Measurements from ENCODE around the gene PRDX3. TPM values are rescaled to one million over a fixed set of nuclear protein-coding genes. Genes with fewer than 3 reads are reported as not detected.
"Not testable (repeated sequence)": the region's sequence is repeated elsewhere in the genome, so short reads cannot be mapped to it uniquely, and the experiment has no call there.

Gene PRDX3
- polyA plus RNA-seq, 1 donor (not counting 4 experiments of a cell fraction or from before 2014, with no cell fraction given) = 304 TPM

GRCh38 chr10:119189811-119190282, 11.2 kb upstream of the PRDX3 start:
- H3K9ac ChIP-seq (ENCODE audit: control insufficient read depth, extremely low read depth, insufficient read depth, low read length) = peak overlapping the region; percentile 4
- DNase-seq (ENCODE audit: low read depth, low spot score) = no peak
- no peaks in the 10 kb centered on the region for H3K9me1 ChIP-seq (ENCODE audit: control insufficient read depth, extremely low read depth, insufficient read depth, low read length)
- no peak overlapping the region for H3K4me3 ChIP-seq (ENCODE audit: control insufficient read depth in 2 of 3, extremely low read depth in 1 of 3, insufficient read depth in 2 of 3, low read depth in 1 of 3, low read length in 3 of 3)
- dilution Hi-C loops (cut with MboI; ENCODE audit: extremely low pct_ligation_motif_present, low sequenced_read_pairs) = no loop called here
- no peaks in the 10 kb centered on the region for H3K79me2 ChIP-seq (ENCODE audit: control insufficient read depth, insufficient read depth, low read length)
- H3K27me3 ChIP-seq (ENCODE audit: control insufficient read depth, extremely low read depth, insufficient read depth, low read length) = no peaks in the 10 kb centered on the region
- peak overlapping the region; percentile 10 for H3K4me2 ChIP-seq (ENCODE audit: control insufficient read depth, extremely low read depth, insufficient read depth, low read depth, low read length)
- no peaks in the 10 kb centered on the region for H3K36me3 ChIP-seq (ENCODE audit: control insufficient read depth in 2 of 2, extremely low read depth in 1 of 2, insufficient read depth in 2 of 2, low read length in 2 of 2)
- TF ChIP-seq EZH2 (IDR thresholded peaks at IDR 0.05; ENCODE audit: low read length) = no peak
- TF ChIP-seq CTCF (optimal IDR thresholded peaks at IDR 0.05 in 1 of 3, IDR thresholded peaks at IDR 0.05 in 1 of 3, conservative IDR thresholded peaks at IDR 0.05 in 1 of 3; ENCODE audit: extremely low read depth in 1 of 3, insufficient read depth in 2 of 3, low read length in 3 of 3) = no peak
- H3K9me3 ChIP-seq (ENCODE audit: control insufficient read depth, low read depth, low read length) = no peaks in the 10 kb centered on the region
- no peaks in the 10 kb centered on the region for H4K20me1 ChIP-seq (ENCODE audit: control insufficient read depth, extremely low read depth, insufficient read depth, low read length)
- no peak overlapping the region for H2AFZ ChIP-seq (ENCODE audit: control insufficient read depth, low read length)
- H3K4me1 ChIP-seq (ENCODE audit: control insufficient read depth, extremely low read depth, insufficient read depth, low read length) = peaks cover 14% of the 10 kb centered on the region
- peak; percentile 44 for FAIRE-seq
- peak overlapping the region; percentile 41 for H3K27ac ChIP-seq (ENCODE audit: control insufficient read depth, insufficient read depth, low read length)

DNA sequence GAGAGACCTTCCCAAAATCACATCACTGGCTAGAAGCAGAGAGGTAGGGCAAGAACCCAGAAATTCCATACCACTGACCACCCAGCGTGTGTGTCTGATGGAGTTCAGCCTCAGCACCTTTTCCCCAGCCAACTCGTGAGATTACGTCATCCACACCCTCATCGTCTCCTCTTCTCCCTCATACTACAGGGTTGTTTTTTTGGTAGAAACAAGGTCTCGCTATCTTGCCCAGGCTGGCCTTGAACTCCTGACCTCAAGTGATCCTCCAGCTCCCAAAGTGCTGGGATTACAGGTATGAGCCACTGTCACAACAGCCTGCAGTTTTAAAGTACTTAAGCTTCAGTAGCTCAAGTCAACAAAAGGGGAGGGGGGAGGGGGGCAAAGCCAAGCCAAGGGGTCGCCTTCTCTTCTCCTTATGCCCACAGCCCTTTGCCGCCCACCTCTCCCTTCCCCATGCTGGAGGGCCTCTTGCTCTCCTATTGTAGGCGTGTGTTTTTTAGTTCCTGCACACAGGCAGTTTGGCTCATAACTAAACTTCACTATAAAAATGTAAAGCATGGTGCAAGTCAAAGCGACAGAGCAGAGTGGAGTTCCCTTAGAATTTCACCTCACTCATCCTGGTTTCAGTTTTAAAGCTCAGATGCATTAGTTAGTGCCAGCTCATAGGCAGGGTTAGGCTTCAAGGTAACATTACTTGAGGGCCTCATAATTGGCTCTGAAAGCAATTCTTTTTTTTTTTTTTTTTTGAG, 5.2 kb upstream of the PRDX3 start:
- H3K27me3 ChIP-seq (ENCODE audit: control insufficient read depth, extremely low read depth, insufficient read depth, low read length) = no peaks in the 10 kb centered on the region
- H2AFZ ChIP-seq (ENCODE audit: control insufficient read depth, low read length) = no peak overlapping the region
- H3K79me2 ChIP-seq (ENCODE audit: control insufficient read depth, insufficient read depth, low read length) = no peaks in the 10 kb centered on the region
- H3K36me3 ChIP-seq (ENCODE audit: control insufficient read depth in 2 of 2, extremely low read depth in 1 of 2, insufficient read depth in 2 of 2, low read length in 2 of 2) = no peaks in the 10 kb centered on the region
- H3K9me3 ChIP-seq (ENCODE audit: control insufficient read depth, low read depth, low read length) = no peaks in the 10 kb centered on the region
- no peak for TF ChIP-seq CTCF (optimal IDR thresholded peaks at IDR 0.05 in 1 of 3, IDR thresholded peaks at IDR 0.05 in 1 of 3, conservative IDR thresholded peaks at IDR 0.05 in 1 of 3; ENCODE audit: extremely low read depth in 1 of 3, insufficient read depth in 2 of 3, low read length in 3 of 3)
- TF ChIP-seq EZH2 (IDR thresholded peaks at IDR 0.05; ENCODE audit: low read length) = no peak
- no peaks in the 10 kb centered on the region for H3K9me1 ChIP-seq (ENCODE audit: control insufficient read depth, extremely low read depth, insufficient read depth, low read length)
- no peaks in the 10 kb centered on the region for H4K20me1 ChIP-seq (ENCODE audit: control insufficient read depth, extremely low read depth, insufficient read depth, low read length)
- H3K4me1 ChIP-seq (ENCODE audit: control insufficient read depth, extremely low read depth, insufficient read depth, low read length) = peaks cover 3% of the 10 kb centered on the region
- no peak overlapping the region for H3K4me3 ChIP-seq (ENCODE audit: control insufficient read depth in 2 of 3, extremely low read depth in 1 of 3, insufficient read depth in 2 of 3, low read depth in 1 of 3, low read length in 3 of 3)
- dilution Hi-C loops (cut with MboI; ENCODE audit: extremely low pct_ligation_motif_present, low sequenced_read_pairs) = no loop called here
- FAIRE-seq (no peak), DNase-seq (ENCODE audit: low read depth, low spot score) (no peak)
- H3K9ac ChIP-seq (ENCODE audit: control insufficient read depth, extremely low read depth, insufficient read depth, low read length) = no peak overlapping the region
- H3K4me2 ChIP-seq (ENCODE audit: control insufficient read depth, extremely low read depth, insufficient read depth, low read depth, low read length) = no peak overlapping the region
- no peak overlapping the region for H3K27ac ChIP-seq (ENCODE audit: control insufficient read depth, insufficient read depth, low read length)

DNA sequence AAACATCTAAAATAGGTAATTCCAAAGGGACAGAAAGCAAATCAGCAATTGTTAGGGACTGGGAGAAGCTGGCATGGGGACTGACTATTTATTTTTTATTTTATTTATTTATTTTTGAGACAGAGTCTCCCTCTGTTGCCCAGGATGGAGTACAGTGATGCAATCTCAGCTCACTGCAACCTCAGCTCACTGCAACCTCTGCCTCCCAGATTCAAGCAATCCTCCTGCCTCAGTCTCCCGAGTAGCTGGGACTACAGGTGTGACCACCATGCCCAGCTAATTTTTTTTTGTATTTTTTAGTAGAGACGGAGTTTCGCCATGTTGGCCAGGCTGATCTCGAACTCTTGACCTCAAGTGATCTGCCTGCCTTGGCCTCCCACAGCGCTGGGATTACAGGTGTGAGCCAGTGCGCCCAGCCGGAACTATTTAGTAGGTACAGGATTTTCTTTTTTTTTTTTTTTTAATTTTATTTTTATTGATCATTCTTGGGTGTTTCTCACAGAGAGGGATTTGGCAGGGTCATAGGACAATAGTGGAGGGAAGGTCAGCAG, 2.3 kb upstream of the PRDX3 start:
- H3K9me3 ChIP-seq (ENCODE audit: control insufficient read depth, low read depth, low read length); H3K27ac ChIP-seq (ENCODE audit: control insufficient read depth, insufficient read depth, low read length); dilution Hi-C loops (cut with MboI; ENCODE audit: extremely low pct_ligation_motif_present, low sequenced_read_pairs); H3K9me1 ChIP-seq (ENCODE audit: control insufficient read depth, extremely low read depth, insufficient read depth, low read length); H3K4me3 ChIP-seq (ENCODE audit: control insufficient read depth in 2 of 3, extremely low read depth in 1 of 3, insufficient read depth in 2 of 3, low read depth in 1 of 3, low read length in 3 of 3); FAIRE-seq; H3K27me3 ChIP-seq (ENCODE audit: control insufficient read depth, extremely low read depth, insufficient read depth, low read length); H3K4me2 ChIP-seq (ENCODE audit: control insufficient read depth, extremely low read depth, insufficient read depth, low read depth, low read length); H4K20me1 ChIP-seq (ENCODE audit: control insufficient read depth, extremely low read depth, insufficient read depth, low read length); DNase-seq (ENCODE audit: low read depth, low spot score); H3K9ac ChIP-seq (ENCODE audit: control insufficient read depth, extremely low read depth, insufficient read depth, low read length); H2AFZ ChIP-seq (ENCODE audit: control insufficient read depth, low read length): not testable (repeated sequence)
- H3K4me1 ChIP-seq (ENCODE audit: control insufficient read depth, extremely low read depth, insufficient read depth, low read length) = peaks cover 12% of the 10 kb centered on the region
- peaks cover 2 to 12% of the 10 kb centered on the region in 2 experiments for H3K36me3 ChIP-seq (ENCODE audit: control insufficient read depth in 2 of 2, extremely low read depth in 1 of 2, insufficient read depth in 2 of 2, low read length in 2 of 2)
- H3K79me2 ChIP-seq (ENCODE audit: control insufficient read depth, insufficient read depth, low read length) = peaks cover 25% of the 10 kb centered on the region
